Trophoblast cell (in vitro differentiated cells and primary cell): ENCODE results near the gene AFF2.

Source experiments
- DNase-seq, 2 donors: peaks; one replicate each; pipeline ENCODE4 v3.0.0-alpha.2; 2016
- H2AFZ ChIP-seq: 2 replicates; pipeline ENCODE4 v1.6.1; 2013; ENCODE audit warnings: low read length, moderate library complexity, mild to moderate bottlenecking; ENCODE audit not compliant: insufficient read depth, poor library complexity
- H2AK5ac ChIP-seq: 2 replicates; pipeline ENCODE4 v1.6.1; 2013; ENCODE audit warnings: mild to moderate bottlenecking, low read length
- H2BK120ac ChIP-seq: 2 replicates; pipeline ENCODE4 v1.6.1; 2013; ENCODE audit warnings: low read length, mild to moderate bottlenecking, moderate library complexity; ENCODE audit not compliant: insufficient read depth, poor library complexity
- H2BK12ac ChIP-seq: 2 replicates; pipeline ENCODE4 v1.6.1; 2013; ENCODE audit warnings: mild to moderate bottlenecking, low read length, moderate library complexity
- H2BK5ac ChIP-seq: 2 replicates; pipeline ENCODE4 v1.6.1; 2013; ENCODE audit warnings: low read length, low read depth, moderate library complexity, mild to moderate bottlenecking; ENCODE audit not compliant: poor library complexity
- H3K14ac ChIP-seq: 2 replicates; pipeline ENCODE4 v1.6.1; 2013; ENCODE audit warnings: mild to moderate bottlenecking, low read length
- H3K18ac ChIP-seq: 2 replicates; pipeline ENCODE4 v1.6.1; 2013; ENCODE audit warnings: mild to moderate bottlenecking, low read length
- H3K23ac ChIP-seq: 2 replicates; pipeline ENCODE4 v1.6.1; 2013; ENCODE audit warnings: low read length
- H3K27ac ChIP-seq: 2 replicates; pipeline ENCODE4 v1.5.1; 2013; ENCODE audit warnings: low read depth, mild to moderate bottlenecking, inconsistent platforms, low read length, moderate library complexity
- H3K27me3 ChIP-seq: 2 replicates; pipeline ENCODE4 v1.6.1; 2013; ENCODE audit warnings: inconsistent platforms, mild to moderate bottlenecking, low read length, moderate library complexity; ENCODE audit not compliant: insufficient read depth
- H3K36me3 ChIP-seq, 2 experiments: 1 replicate in 1 of 2; 2 replicates in 1 of 2; pipeline ENCODE4 v1.6.1; 2013; ENCODE audit warnings: low read length in 2 of 2, mild to moderate bottlenecking in 2 of 2, moderate library complexity in 1 of 2; ENCODE audit not compliant: insufficient read depth in 2 of 2, control insufficient read depth in 1 of 2
- H3K4ac ChIP-seq: 2 replicates; pipeline ENCODE4 v1.6.1; 2013; ENCODE audit warnings: low read depth, mild to moderate bottlenecking, low read length, moderate library complexity
- H3K4me1 ChIP-seq, 2 experiments: 1 replicate in 1 of 2; 2 replicates in 1 of 2; pipeline ENCODE4 v1.6.1; 2013; ENCODE audit warnings: low read length in 2 of 2, mild to moderate bottlenecking in 2 of 2, moderate library complexity in 1 of 2; ENCODE audit not compliant: insufficient read depth in 2 of 2, control insufficient read depth in 1 of 2
- H3K4me2 ChIP-seq: 2 replicates; pipeline ENCODE4 v1.6.1; 2013; ENCODE audit warnings: inconsistent platforms, mild to moderate bottlenecking, low read length, moderate library complexity
- H3K4me3 ChIP-seq: 2 replicates; pipeline ENCODE4 v1.5.1; 2013; ENCODE audit warnings: mild to moderate bottlenecking, low read depth, low read length, inconsistent platforms
- H3K79me1 ChIP-seq: one replicate; pipeline ENCODE4 v1.6.1; 2013; ENCODE audit warnings: low read length
- H3K79me2 ChIP-seq: 2 replicates; pipeline ENCODE4 v1.6.1; 2013; ENCODE audit warnings: low read length, mild to moderate bottlenecking; ENCODE audit not compliant: control insufficient read depth, insufficient read depth, poor library complexity
- H3K9ac ChIP-seq: 2 replicates; pipeline ENCODE4 v1.6.1; 2013; ENCODE audit warnings: mild to moderate bottlenecking, low read length
- H3K9me3 ChIP-seq: 2 replicates; pipeline ENCODE4 v1.6.1; 2013; ENCODE audit warnings: low read depth, mild to moderate bottlenecking, control low read depth, inconsistent platforms, low read length; ENCODE audit not compliant: insufficient read depth
- H4K12ac ChIP-seq: 2 replicates; pipeline ENCODE4 v1.6.1; 2013; ENCODE audit warnings: low read depth, mild to moderate bottlenecking, low read length, moderate library complexity
- H4K8ac ChIP-seq: 2 replicates; pipeline ENCODE4 v1.6.1; 2013; ENCODE audit warnings: low read depth, mild to moderate bottlenecking, low read length, moderate library complexity
- H4K91ac ChIP-seq: one replicate; pipeline ENCODE4 v1.6.1; 2013; ENCODE audit warnings: low read depth, mild to moderate bottlenecking, low read length, moderate library complexity
- WGBS: extraction: QIAGEN DNeasy Blood & Tissue Kit; methylation state at CpG from one replicate; pipeline ENCODE4 v1.1.7; 2013; ENCODE audit warnings: missing lambda C conversion rate; ENCODE audit not compliant: insufficient read length, insufficient coverage; ENCODE audit errors: extremely low coverage; 5-methylcytosine and 5-hydroxymethylcytosine counted together

The AFF2 gene

GRCh38 chrX:149006235-149006634 lies 505.8 kb downstream of the AFF2 start:
- no peak overlapping the region for H2BK120ac ChIP-seq
- DNase-seq: no peak
- no peak overlapping the region for H4K8ac ChIP-seq
- H2AFZ ChIP-seq: no peak overlapping the region
- no peak overlapping the region for H3K27ac ChIP-seq
- H3K23ac ChIP-seq: no peak overlapping the region
- H3K4me2 ChIP-seq: no peak overlapping the region
- no peak overlapping the region for H3K4me3 ChIP-seq
- H3K18ac ChIP-seq: no peak overlapping the region
- H3K27me3 ChIP-seq: no peaks in the 10 kb centered on the region
- no peak overlapping the region for H2AK5ac ChIP-seq
- no peak overlapping the region for H2BK12ac ChIP-seq
- H3K9ac ChIP-seq: no peak overlapping the region
- no peak overlapping the region for H4K91ac ChIP-seq
- no peaks in the 10 kb centered on the region for H3K79me1 ChIP-seq
- no peak overlapping the region for H3K4ac ChIP-seq
- H3K9me3 ChIP-seq: no peaks in the 10 kb centered on the region
- no peaks in the 10 kb centered on the region for H3K36me3 ChIP-seq
- H4K12ac ChIP-seq: no peak overlapping the region
- WGBS: no CpG with 5 or more reads among the region's 3 CpGs
- H3K4me1 ChIP-seq: no peaks in the 10 kb centered on the region
- no peaks in the 10 kb centered on the region for H3K79me2 ChIP-seq
- no peak overlapping the region for H3K14ac ChIP-seq
- H2BK5ac ChIP-seq: no peak overlapping the region

- H2BK120ac ChIP-seq: no peak overlapping the region
- no peak overlapping the region for H2AFZ ChIP-seq
- H2AK5ac ChIP-seq: no peak overlapping the region
- no peak overlapping the region for H3K9ac ChIP-seq
- no peak overlapping the region for H4K91ac ChIP-seq
- no peak overlapping the region for H3K4me2 ChIP-seq
- no CpG with 5 or more reads among the region's 4 CpGs for WGBS
- DNase-seq: no peak
- H3K4me1 ChIP-seq: no peaks in the 10 kb centered on the region
- no peak overlapping the region for H4K8ac ChIP-seq
- no peak overlapping the region for H3K27ac ChIP-seq
- H3K4me3 ChIP-seq: no peak overlapping the region
- no peak overlapping the region for H3K23ac ChIP-seq
- no peaks in the 10 kb centered on the region for H3K79me1 ChIP-seq
- no peaks in the 10 kb centered on the region for H3K36me3 ChIP-seq
- H2BK12ac ChIP-seq: no peak overlapping the region
- no peaks in the 10 kb centered on the region for H3K79me2 ChIP-seq
- no peak overlapping the region for H3K4ac ChIP-seq
- no peak overlapping the region for H3K14ac ChIP-seq
- no peak overlapping the region for H3K18ac ChIP-seq
- H4K12ac ChIP-seq: no peak overlapping the region
- H2BK5ac ChIP-seq: no peak overlapping the region
- no peaks in the 10 kb centered on the region for H3K27me3 ChIP-seq
- H3K9me3 ChIP-seq: no peaks in the 10 kb centered on the region
These were observed 507.0 kb downstream of the AFF2 start for GRCh38 chrX:149007423-149007822.

- no peak overlapping the region for H3K23ac ChIP-seq
- no peak overlapping the region for H2BK12ac ChIP-seq
- H4K91ac ChIP-seq: no peak overlapping the region
- H3K79me2 ChIP-seq: no peaks in the 10 kb centered on the region
- no peaks in the 10 kb centered on the region for H3K9me3 ChIP-seq
- no peak overlapping the region for H2AFZ ChIP-seq
- H2AK5ac ChIP-seq: no peak overlapping the region
- no peak overlapping the region for H4K8ac ChIP-seq
- WGBS: no CpG with 5 or more reads among the region's 4 CpGs
- no peaks in the 10 kb centered on the region for H3K4me1 ChIP-seq
- no peak for DNase-seq
- no peak overlapping the region for H3K4ac ChIP-seq
- no peak overlapping the region for H3K27ac ChIP-seq
- no peak overlapping the region for H3K4me3 ChIP-seq
- H3K79me1 ChIP-seq: no peaks in the 10 kb centered on the region
- H3K18ac ChIP-seq: no peak overlapping the region
- H2BK120ac ChIP-seq: no peak overlapping the region
- no peak overlapping the region for H3K14ac ChIP-seq
- no peak overlapping the region for H3K4me2 ChIP-seq
- no peak overlapping the region for H2BK5ac ChIP-seq
- H3K9ac ChIP-seq: no peak overlapping the region
- H4K12ac ChIP-seq: no peak overlapping the region
- no peaks in the 10 kb centered on the region for H3K27me3 ChIP-seq
- no peaks in the 10 kb centered on the region for H3K36me3 ChIP-seq
These were observed 509.8 kb downstream of the AFF2 start for GRCh38 chrX:149010013-149010852.

- no peak overlapping the region for H3K27ac ChIP-seq
- no CpG with 5 or more reads among the region's 5 CpGs for WGBS
- H4K8ac ChIP-seq: no peak overlapping the region
These were observed 510.4 kb downstream of the AFF2 start for GRCh38 chrX:149010853-149011224.

More at GRCh38 chrX:149010853-149011224, 510.4 kb downstream of the AFF2 start:
- no peak overlapping the region for H4K12ac ChIP-seq
- no peaks in the 10 kb centered on the region for H3K27me3 ChIP-seq
- H3K4me1 ChIP-seq: no peaks in the 10 kb centered on the region
- no peak overlapping the region for H3K4me3 ChIP-seq
- H2AFZ ChIP-seq: no peak overlapping the region
- no peak overlapping the region for H3K4ac ChIP-seq
- H2BK120ac ChIP-seq: no peak overlapping the region
- H3K23ac ChIP-seq: no peak overlapping the region
- no peak overlapping the region for H3K14ac ChIP-seq
- no peaks in the 10 kb centered on the region for H3K36me3 ChIP-seq
- no peak overlapping the region for H3K9ac ChIP-seq
- no peak overlapping the region for H3K4me2 ChIP-seq
- H2AK5ac ChIP-seq: no peak overlapping the region
- no peaks in the 10 kb centered on the region for H3K79me1 ChIP-seq
- DNase-seq: no peak
- no peak overlapping the region for H2BK12ac ChIP-seq
- no peak overlapping the region for H2BK5ac ChIP-seq
- H3K79me2 ChIP-seq: no peaks in the 10 kb centered on the region
- H3K9me3 ChIP-seq: no peaks in the 10 kb centered on the region
- H4K91ac ChIP-seq: no peak overlapping the region
- H3K18ac ChIP-seq: no peak overlapping the region
